ENCODE measurements around the gene TBC1D22A.

The TBC1D22A gene

GRCh38 chr22:47207387-47207786 is 444.9 kb downstream of the TBC1D22A start:
- no peak for DNase-seq

GRCh38 chr22:47207846-47208554 is 445.6 kb downstream of the TBC1D22A start:
- DNase-seq, result no peak

GRCh38 chr22:47208630-47209029 is 446.2 kb downstream of the TBC1D22A start:
- no peak for DNase-seq

- no peak for DNase-seq
Measured at GRCh38 chr22:47209040-47209514, 446.6 kb downstream of the TBC1D22A start.

GRCh38 chr22:47209547-47210023 is 447.1 kb downstream of the TBC1D22A start:
- no peak for DNase-seq

GRCh38 chr22:47210112-47210657 is 447.7 kb downstream of the TBC1D22A start:
- no peak for DNase-seq

GRCh38 chr22:47210686-47211085 is 448.2 kb downstream of the TBC1D22A start:
- DNase-seq, result no peak

- DNase-seq, result peak; percentile 33 to 55 (median 40)
Measured at GRCh38 chr22:47213571-47214230, 451.3 kb downstream of the TBC1D22A start.

- DNase-seq, result no peak
Measured at GRCh38 chr22:47215851-47216250, 453.4 kb downstream of the TBC1D22A start.

GRCh38 chr22:47218671-47219070 is 456.2 kb downstream of the TBC1D22A start:
- DNase-seq, result no peak

GRCh38 chr22:47219789-47220188 is 457.3 kb downstream of the TBC1D22A start:
- DNase-seq, result no peak

- DNase-seq, result no peak
Measured at GRCh38 chr22:47220752-47221151, 458.3 kb downstream of the TBC1D22A start.

- no peak for DNase-seq
Measured at GRCh38 chr22:47221840-47222615, 459.6 kb downstream of the TBC1D22A start.

All from suppressor macrophage (primary cell).